T-helper 2 cell treated with Interferon-gamma antibody and Interleukin-4, amounts not matched to agents 100 ng/mL and 5 ng/mL, for 36 hours (primary cell): ENCODE measurements around the gene C5orf34. TPM values are rescaled to one million over a fixed set of nuclear protein-coding genes. Genes with fewer than 3 reads are reported as not detected.

Source experiments
- intact Hi-C: fragments of 100-400 bp; cut with micrococcal nuclease; formaldehyde crosslinking; loops from one replicate; pipeline ENCODE4 v1.15.1; 2023
- total RNA-seq: library from RNA; stranded (reverse); gene quantifications from 2 replicates; pipeline ENCODE4 v1.2.3, GENCODE V29; 2022

C5orf34 gene
- total RNA-seq, 1 donor from 2014 or later, result 8.0 TPM

GRCh38 chr5:43437062-43437660 is 77.8 kb downstream of the C5orf34 start:
- intact Hi-C loops, result no loop called here

Other genes starting within 250 kb of the C5orf34 start
- 78.6 and 80.2 TPM in 2 replicates for gene HMGCS1, start 201.7 kb downstream of the C5orf34 start, total RNA-seq
- gene CCL28, start 102.8 kb downstream of the C5orf34 start, total RNA-seq, result 15.2 and 16.4 TPM in 2 replicates
- 14.6 and 16.9 TPM in 2 replicates for gene TMEM267, start 31.3 kb downstream of the C5orf34 start, total RNA-seq
- 37.1 and 41.3 TPM in 2 replicates for gene PAIP1, start 41.9 kb upstream of the C5orf34 start, total RNA-seq
- gene NNT, start 88.0 kb upstream of the C5orf34 start, total RNA-seq, result 87.2 and 89.5 TPM in 2 replicates